ENCODE data around the gene RABEPK.

DNA sequence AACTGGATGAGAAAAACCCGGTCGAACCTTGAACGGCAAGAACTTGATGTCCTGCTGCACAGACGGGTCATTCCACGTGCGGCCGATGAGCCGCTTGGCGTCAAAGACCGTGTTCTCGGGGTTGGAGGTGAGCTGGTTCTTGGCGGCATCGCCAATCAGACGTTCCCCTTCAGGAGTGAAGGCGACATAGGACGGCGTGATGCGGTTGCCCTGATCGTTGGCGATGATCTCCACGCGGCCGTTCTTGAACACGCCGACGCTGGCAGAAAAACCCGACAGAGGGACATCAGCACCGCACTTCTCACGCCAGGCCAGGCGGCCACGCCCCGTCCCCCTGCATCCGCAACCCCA is 40.3 kb downstream of the RABEPK start:
- TF ChIP-seq, protein P1, sequence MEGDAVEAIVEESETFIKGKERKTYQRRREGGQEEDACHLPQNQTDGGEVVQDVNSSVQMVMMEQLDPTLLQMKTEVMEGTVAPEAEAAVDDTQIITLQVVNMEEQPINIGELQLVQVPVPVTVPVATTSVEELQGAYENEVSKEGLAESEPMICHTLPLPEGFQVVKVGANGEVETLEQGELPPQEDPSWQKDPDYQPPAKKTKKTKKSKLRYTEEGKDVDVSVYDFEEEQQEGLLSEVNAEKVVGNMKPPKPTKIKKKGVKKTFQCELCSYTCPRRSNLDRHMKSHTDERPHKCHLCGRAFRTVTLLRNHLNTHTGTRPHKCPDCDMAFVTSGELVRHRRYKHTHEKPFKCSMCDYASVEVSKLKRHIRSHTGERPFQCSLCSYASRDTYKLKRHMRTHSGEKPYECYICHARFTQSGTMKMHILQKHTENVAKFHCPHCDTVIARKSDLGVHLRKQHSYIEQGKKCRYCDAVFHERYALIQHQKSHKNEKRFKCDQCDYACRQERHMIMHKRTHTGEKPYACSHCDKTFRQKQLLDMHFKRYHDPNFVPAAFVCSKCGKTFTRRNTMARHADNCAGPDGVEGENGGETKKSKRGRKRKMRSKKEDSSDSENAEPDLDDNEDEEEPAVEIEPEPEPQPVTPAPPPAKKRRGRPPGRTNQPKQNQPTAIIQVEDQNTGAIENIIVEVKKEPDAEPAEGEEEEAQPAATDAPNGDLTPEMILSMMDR (conservative IDR thresholded peaks at IDR 0.05; ENCODE audit: low read length) = no peak
- TF ChIP-seq EZH2phosphoT487 (IDR thresholded peaks at IDR 0.05; ENCODE audit: borderline replicate concordance) = no peak

Data from Loucy (cell line).